Measurements from ENCODE around the gene SLC6A6.

The SLC6A6 gene

DNA sequence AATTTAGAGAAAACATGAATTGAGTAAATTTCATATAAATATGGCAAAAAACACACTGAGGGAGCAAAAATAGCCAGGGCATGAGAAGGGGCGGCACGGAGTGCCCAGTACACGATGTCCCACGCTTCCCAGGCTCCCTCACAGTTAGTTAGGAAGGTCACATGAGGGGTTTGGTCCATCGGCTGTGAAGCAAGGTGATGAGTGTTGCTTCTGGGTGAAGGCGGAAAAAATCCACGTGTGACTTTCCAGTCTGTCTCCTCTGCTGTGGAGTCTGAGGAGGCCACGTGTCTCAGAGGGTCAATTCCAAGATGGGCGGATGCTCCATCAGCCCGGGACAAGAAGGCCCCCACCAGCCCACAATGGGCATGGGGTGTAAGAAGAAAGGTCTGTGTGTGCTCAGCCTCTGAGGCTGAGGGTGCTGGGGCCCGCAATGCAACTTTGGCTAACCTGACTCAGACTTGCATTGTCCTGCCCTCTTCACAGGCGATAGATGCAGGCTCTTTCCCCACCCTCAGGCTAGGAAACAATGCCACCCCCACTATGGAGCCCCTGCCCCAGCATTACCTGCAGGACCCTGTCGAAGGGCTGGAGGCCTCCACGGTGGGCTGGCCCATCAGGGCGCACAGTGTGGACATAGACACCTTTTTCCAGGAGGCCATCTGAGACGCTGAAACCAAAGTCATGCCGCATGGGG lies 92.0 kb downstream of the SLC6A6 start:
- Histone ChIP-seq H3K36me3 (ENCODE audit: insufficient read depth, low read length) (0 out of 2 replicates have a peak, but pooled peaks cover 1% of the 10 kb centered on the region), H3K9me3 (ENCODE audit: control insufficient read depth, insufficient read depth, low read length) (no peaks in the 10 kb centered on the region), H3K4me1 (ENCODE audit: insufficient read depth, low read length) (peaks cover 3% of the 10 kb centered on the region; the same call in 1 of the 2 replicates), H3K9ac (ENCODE audit: low read depth, low read length) (no peak overlapping the region)

DNA sequence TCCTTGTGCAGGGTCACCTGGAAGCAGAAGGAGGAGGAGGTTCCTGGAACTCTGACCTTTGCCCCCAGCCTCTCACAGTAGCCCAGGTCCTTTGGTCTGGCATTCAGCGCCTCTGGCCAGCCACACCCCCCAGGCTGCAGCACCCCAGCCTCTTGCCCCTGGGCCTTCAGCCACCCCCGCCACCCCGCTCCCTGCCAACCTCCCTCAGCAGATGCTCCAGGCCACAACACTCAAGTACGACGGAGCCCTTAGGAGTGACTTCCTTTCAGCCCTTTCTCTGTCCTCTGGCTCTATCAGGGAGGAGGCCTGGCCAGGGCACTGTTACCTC lies 92.5 kb downstream of the SLC6A6 start:
- no peak overlapping the region for H3K9ac ChIP-seq (ENCODE audit: low read depth, low read length)
- H3K36me3 ChIP-seq (ENCODE audit: insufficient read depth, low read length): no peaks in the 10 kb centered on the region

DNA sequence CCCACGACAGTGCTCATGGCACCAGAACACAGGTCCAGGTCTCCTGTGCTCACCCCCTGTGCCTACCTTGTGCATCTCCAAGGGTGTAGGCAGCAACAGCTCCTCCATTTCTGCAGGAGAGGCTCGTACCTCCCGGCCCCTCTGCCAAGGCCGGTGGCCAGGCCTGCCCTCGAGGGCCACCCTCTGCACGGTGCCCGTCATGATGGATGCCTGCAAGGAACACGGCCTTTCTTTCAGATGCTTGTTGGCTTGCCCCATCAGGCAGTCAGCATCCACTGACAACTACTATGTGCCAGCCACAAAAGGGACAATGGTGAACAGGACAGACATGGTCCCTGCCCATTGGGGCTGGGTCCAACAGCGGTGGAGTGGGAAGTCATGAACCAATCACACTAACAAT lies 93.9 kb downstream of the SLC6A6 start:
- H3K4me1 ChIP-seq (ENCODE audit: insufficient read depth, low read length): peaks cover 3% of the 10 kb centered on the region; the same call in 1 of the 2 replicates
- H3K36me3 ChIP-seq (ENCODE audit: insufficient read depth, low read length): no peaks in the 10 kb centered on the region
- no peak overlapping the region for H3K9ac ChIP-seq (ENCODE audit: low read depth, low read length)
- 0 out of 2 replicates have a peak, but pooled peaks cover 2% of the 10 kb centered on the region for H3K9me3 ChIP-seq (ENCODE audit: control insufficient read depth, insufficient read depth, low read length)

More for the DNA sequence above, 92.5 kb downstream of the SLC6A6 start:
- Histone ChIP-seq H3K9me3 (ENCODE audit: control insufficient read depth, insufficient read depth, low read length) (no peaks in the 10 kb centered on the region), H3K4me1 (ENCODE audit: insufficient read depth, low read length) (peaks cover 3% of the 10 kb centered on the region; the same call in 1 of the 2 replicates)

DNA sequence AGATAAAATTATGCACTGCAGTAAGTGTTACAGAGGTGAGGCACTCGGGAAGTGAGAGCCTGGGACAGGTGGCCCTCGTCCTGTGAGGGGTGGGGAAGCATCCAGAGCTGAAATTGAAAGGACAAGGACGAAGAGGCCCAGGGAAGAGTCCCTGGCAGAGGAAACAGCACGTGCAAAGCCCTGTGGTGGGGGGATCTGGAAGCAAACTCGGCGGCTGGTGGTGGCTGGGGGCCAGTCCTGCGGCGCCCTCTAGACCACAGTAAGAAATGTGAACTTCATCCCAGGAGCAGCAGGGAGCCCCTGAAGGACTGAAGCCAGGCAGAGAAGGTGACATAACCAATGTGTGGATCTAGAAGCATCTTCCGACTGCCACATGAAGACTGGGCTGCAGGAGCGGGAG lies 94.9 kb downstream of the SLC6A6 start:
- peaks cover 3% of the 10 kb centered on the region; the same call in 1 of the 2 replicates for H3K4me1 ChIP-seq (ENCODE audit: insufficient read depth, low read length)
- H3K9ac ChIP-seq (ENCODE audit: low read depth, low read length): no peak overlapping the region
- peaks cover 6% of the 10 kb centered on the region for H3K9me3 ChIP-seq (ENCODE audit: control insufficient read depth, insufficient read depth, low read length)
- no peaks in the 10 kb centered on the region for H3K36me3 ChIP-seq (ENCODE audit: insufficient read depth, low read length)

DNA sequence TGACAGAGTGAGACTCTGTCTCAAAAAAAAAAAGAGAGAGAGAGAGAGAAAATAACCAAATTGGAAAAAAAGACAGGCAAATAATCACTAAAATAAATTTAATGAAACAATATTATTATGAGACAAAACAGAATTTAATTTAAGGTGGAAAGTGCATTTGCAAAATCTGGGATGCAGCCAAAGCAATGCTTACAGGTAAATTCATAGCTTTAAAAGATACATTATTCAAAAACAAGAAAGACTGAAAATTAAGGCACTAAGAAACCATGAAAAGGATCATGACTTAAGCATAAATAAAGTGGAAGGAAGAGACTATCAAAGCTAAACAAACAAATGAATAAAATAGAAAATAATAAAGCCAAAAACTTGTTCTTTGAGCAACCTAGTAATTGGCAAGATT lies 100.1 kb downstream of the SLC6A6 start:
- Histone ChIP-seq H3K4me1 (ENCODE audit: insufficient read depth, low read length) (peaks cover 3% of the 10 kb centered on the region; the same call in 1 of the 2 replicates), H3K9ac (ENCODE audit: low read depth, low read length) (no peak overlapping the region), H3K36me3 (ENCODE audit: insufficient read depth, low read length) (no peaks in the 10 kb centered on the region), H3K9me3 (ENCODE audit: control insufficient read depth, insufficient read depth, low read length) (peaks cover 6% of the 10 kb centered on the region)

DNA sequence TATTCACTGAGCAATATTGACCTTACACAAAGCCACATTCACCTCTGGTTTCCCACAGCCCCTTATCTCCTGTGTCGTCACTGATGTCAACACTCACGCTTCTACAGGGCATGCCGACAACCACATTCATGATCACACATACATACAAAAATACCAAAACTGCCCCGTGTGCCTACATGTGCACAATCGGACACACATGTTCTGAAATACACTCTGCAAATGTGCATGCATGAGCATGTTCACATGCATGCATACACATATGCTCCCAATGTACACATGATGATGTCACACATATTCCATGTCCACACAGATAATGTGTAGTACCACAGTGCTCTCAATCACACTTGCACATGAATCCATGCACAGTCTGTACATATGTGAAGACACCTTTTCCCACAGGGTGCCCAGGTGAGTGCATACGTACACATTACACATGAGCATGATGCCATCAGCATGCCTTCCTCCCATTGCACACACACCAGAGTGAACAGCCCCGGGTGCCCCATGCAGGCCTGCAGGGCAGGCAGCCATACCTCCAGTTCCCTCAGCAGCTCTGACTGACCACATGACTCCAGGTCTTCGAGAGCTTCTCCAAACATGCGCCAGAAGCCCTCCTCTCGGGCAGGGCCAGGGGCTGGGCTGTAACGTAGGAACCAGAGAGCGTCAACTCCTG lies 100.8 kb downstream of the SLC6A6 start:
- no peaks in the 10 kb centered on the region for H3K4me1 ChIP-seq (ENCODE audit: insufficient read depth, low read length)
- peaks cover 6% of the 10 kb centered on the region for H3K9me3 ChIP-seq (ENCODE audit: control insufficient read depth, insufficient read depth, low read length)
- H3K9ac ChIP-seq (ENCODE audit: low read depth, low read length): no peak overlapping the region
- no peaks in the 10 kb centered on the region for H3K36me3 ChIP-seq (ENCODE audit: insufficient read depth, low read length)

DNA sequence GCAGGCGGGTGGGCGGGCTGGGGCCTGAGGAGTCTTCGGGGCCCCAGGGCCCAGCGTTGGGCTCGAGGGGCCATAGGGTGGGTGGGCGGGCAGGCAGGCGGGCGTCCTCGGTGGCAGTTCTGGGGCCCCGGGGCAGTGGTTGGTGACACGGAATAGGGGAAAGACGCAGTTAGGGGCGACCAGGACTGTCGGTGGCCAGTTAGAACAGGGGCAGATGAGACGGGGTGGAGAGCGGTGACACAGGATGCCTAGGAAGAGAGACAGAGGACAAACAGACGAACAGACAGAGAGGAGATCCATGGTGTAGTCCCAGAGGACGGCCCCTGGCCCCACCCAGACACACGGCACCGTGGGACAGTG lies 101.3 kb downstream of the SLC6A6 start:
- no peaks in the 10 kb centered on the region for H3K36me3 ChIP-seq (ENCODE audit: insufficient read depth, low read length)
- H3K9me3 ChIP-seq (ENCODE audit: control insufficient read depth, insufficient read depth, low read length): peaks cover 6% of the 10 kb centered on the region
- no peak overlapping the region for H3K9ac ChIP-seq (ENCODE audit: low read depth, low read length)

DNA sequence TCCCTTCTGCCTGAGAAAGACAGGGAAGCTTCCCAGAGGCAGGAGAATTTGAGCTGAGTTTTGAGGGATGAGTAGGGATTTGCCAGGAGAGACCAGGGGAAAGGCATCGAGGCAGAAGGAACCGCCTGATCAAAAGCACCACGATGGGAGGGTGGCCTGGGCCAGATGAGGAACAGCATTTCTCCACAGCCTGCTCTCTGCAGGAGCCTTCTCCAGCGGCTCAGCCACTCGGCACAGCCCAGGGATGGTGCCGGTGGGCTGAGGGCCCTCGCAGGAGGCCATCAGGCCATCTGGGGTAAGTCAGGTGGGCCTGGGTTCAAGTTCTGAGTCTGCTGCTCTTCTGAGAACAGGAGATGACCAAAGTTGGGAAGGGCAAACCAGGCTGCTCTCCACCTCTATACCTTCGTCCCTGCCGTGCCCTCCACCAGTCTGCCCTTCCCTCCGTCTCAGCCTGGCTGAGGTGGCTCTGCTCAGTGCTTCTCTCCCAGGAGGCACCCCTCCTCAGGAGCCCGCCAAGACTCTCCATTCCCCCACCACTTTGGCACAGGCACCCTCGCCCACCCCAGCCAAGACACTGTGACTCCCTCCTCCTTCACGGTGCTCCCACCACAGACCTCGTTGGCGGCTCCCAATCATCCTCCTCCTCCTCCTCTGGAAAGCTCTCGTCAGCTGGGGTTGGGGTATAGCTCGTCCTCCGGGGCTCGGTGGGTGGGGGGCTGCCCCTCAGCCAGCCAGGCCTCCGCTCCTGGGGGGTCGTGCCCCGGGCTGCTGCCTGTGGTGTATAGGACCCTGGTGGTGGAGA lies 102.8 kb downstream of the SLC6A6 start:
- no peaks in the 10 kb centered on the region for H3K4me1 ChIP-seq (ENCODE audit: insufficient read depth, low read length)
- no peak overlapping the region for H3K9ac ChIP-seq (ENCODE audit: low read depth, low read length)
- H3K9me3 ChIP-seq (ENCODE audit: control insufficient read depth, insufficient read depth, low read length): peaks cover 6% of the 10 kb centered on the region
- H3K36me3 ChIP-seq (ENCODE audit: insufficient read depth, low read length): no peaks in the 10 kb centered on the region

More for the DNA sequence above, 101.3 kb downstream of the SLC6A6 start:
- H3K4me1 ChIP-seq (ENCODE audit: insufficient read depth, low read length): no peaks in the 10 kb centered on the region

DNA sequence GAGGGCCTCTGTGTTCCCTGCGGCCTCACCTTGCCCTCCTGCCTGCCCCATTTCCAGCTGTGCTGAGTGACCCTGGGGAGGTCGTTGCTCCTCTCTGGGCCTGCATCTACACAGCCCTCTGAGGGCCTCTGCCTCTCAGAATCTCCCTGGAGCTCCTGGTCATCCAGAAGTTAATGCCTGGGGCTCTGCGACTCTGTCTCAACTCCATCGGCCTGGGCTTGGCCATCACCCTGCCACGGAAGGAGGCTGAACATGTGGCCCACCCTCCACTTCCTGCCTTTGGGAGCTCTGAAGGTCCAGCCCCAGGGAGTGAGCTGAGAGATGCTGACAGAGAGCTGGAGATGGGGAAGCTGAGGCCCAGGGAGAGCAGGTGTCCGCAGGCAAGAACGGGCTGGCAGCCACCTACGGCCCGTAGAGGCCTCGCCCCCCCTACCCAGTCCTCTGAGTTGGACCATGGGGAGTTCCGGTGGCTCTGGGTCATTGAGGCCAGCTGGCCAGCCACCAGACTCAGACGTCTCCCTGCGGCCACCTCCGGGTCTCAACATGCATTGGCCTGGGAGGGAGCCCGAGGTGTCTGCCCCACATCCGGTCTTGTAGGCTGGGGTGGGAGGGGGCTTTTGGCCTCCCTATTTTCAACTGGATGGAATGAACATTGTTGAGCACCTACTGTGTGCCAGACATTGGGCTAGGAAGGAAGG lies 103.5 kb downstream of the SLC6A6 start:
- no peaks in the 10 kb centered on the region for H3K4me1 ChIP-seq (ENCODE audit: insufficient read depth, low read length)
- no peaks in the 10 kb centered on the region for H3K36me3 ChIP-seq (ENCODE audit: insufficient read depth, low read length)
- H3K9me3 ChIP-seq (ENCODE audit: control insufficient read depth, insufficient read depth, low read length): peaks cover 4% of the 10 kb centered on the region
- H3K9ac ChIP-seq (ENCODE audit: low read depth, low read length): no peak overlapping the region

DNA sequence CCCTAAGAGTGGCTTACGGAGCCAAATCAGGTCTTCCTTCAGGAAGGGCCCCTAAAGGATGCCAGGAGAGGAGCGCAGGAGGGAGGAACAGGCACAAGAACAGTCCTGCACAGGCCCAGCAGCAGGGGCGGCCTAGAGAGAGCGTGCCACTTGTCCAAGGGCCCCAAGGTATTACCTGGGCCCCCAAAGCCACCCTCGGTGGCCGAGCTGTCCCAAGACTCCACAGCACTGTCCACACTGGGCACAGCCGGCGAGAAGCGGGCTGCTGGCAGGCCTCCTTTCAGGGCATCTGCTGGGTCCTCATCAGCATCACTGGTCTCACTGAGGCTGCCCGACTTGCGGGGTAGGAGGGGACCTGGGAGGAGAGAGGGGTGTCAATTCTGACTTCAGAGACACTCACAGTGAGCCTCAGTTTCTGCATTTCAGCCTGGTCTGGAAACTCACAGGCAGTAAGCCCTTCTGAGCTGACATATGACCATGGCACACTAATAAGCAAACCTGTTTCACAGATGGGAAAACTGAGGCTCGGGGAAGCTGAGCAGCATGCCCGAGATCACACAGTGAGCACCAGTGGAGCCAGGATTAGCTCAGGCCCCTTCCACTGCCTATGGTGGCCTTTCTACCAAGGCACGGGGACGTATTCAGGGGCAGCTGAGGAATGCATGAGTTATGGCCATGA lies 104.4 kb downstream of the SLC6A6 start:
- Histone ChIP-seq H3K9ac (ENCODE audit: low read depth, low read length) (no peak overlapping the region), H3K36me3 (ENCODE audit: insufficient read depth, low read length) (no peaks in the 10 kb centered on the region), H3K4me1 (ENCODE audit: insufficient read depth, low read length) (peaks cover 3% of the 10 kb centered on the region; the same call in 1 of the 2 replicates), H3K9me3 (ENCODE audit: control insufficient read depth, insufficient read depth, low read length) (peaks cover 4% of the 10 kb centered on the region)

DNA sequence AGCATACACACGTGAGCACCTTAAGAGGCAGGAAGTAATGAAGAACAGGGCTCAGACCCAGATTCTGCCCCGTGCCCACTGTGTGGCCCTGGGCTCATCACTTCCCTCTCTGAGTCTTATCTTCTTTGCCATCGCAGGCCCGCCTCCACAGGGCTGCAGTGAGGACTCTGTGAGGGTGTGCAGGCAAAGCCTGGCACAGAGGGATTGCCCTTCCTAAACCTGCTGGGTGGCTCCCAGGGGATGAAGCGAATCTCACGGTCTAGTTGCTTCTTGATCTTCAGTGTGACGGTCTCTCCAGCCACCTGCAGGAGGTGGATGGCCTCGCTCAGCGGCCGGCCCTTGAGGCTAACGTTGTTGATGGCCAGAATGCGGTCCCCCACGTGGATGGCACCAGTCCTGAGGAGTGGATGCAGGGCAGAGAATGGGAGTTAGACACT lies 104.9 kb downstream of the SLC6A6 start:
- no peak overlapping the region for H3K9ac ChIP-seq (ENCODE audit: low read depth, low read length)
- no peaks in the 10 kb centered on the region for H3K36me3 ChIP-seq (ENCODE audit: insufficient read depth, low read length)
- peaks cover under 1% of the 10 kb centered on the region; the same call in 1 of the 2 replicates for H3K9me3 ChIP-seq (ENCODE audit: control insufficient read depth, insufficient read depth, low read length)
- H3K4me1 ChIP-seq (ENCODE audit: insufficient read depth, low read length): peaks cover 4% of the 10 kb centered on the region; the same call in 1 of the 2 replicates

DNA sequence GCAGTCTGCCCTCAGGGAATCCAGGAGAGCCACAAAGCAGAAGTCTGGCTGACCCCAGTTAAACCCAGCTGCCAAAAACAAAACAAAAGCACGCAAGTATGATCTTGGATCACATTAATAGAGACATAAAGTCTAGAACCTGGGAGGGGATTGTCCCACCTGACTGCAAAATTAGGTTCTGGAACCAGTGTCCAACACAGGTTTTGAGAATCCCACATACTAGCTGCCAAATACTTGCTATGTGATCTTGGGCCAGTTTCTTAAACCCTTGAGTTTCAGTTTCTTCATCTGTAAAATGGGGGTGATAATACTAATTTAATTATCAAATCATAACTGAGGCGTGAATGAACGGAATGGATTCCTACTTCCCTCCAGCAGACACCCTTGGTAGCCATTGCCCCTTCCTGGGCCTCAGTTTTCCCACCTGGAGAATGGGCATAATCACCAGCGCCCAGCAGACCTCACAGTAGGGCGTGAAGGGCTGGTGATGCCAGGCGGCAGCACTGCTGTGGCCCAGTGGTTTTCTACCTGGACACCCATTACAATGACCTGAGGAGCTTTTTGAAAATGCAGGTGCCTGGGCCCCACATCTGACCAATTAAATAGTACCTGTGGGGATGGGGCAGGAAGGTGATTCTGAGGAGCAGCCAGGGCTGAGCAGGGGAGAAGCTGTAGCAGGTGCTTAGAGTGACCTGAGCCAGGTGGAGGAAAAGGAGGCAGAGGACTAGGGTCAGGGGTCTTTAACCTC lies 105.5 kb downstream of the SLC6A6 start:
- H3K9ac ChIP-seq (ENCODE audit: low read depth, low read length): no peak overlapping the region
- no peaks in the 10 kb centered on the region for H3K9me3 ChIP-seq (ENCODE audit: control insufficient read depth, insufficient read depth, low read length)
- peaks cover 4% of the 10 kb centered on the region; the same call in 1 of the 2 replicates for H3K4me1 ChIP-seq (ENCODE audit: insufficient read depth, low read length)
- no peaks in the 10 kb centered on the region for H3K36me3 ChIP-seq (ENCODE audit: insufficient read depth, low read length)

DNA sequence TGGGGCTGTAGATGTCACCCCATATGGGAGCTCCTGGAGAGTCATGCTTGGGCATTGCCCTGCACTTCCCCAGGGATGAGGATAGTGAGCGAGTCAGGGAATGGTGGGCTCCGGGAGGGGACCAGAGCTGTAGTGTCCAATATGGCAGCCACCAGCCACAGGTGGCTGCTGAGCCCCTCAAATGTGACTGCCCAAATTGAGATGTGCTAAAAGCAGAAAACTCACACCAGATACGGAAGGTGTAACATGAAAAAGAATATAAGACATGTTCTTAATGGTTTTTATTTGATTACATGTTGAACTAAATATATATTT lies 106.1 kb downstream of the SLC6A6 start:
- Histone ChIP-seq H3K4me1 (ENCODE audit: insufficient read depth, low read length) (peaks cover 4% of the 10 kb centered on the region; the same call in 1 of the 2 replicates), H3K9ac (ENCODE audit: low read depth, low read length) (no peak overlapping the region), H3K9me3 (ENCODE audit: control insufficient read depth, insufficient read depth, low read length) (no peaks in the 10 kb centered on the region), H3K36me3 (ENCODE audit: insufficient read depth, low read length) (no peaks in the 10 kb centered on the region)

All from ES-I3 (cell line).